ENCODE data around the gene DCC.

- TF ChIP-seq EZH2 (IDR thresholded peaks at IDR 0.05; ENCODE audit: low read depth, unreplicated experiment) (no peak), CTCF (conservative IDR thresholded peaks at IDR 0.05; ENCODE audit: low read depth in 2 of 2) (no peak)
Observed at GRCh38 chr18:53496028-53496427, 1156.0 kb downstream of the DCC start.

Data from GM23338 (cell line).